ENCODE results near the gene SEMA4G. TPM values are rescaled to one million over a fixed set of nuclear protein-coding genes. Genes with fewer than 3 reads are reported as not detected.

The SEMA4G gene
- total RNA-seq, 1 experiment from 2014 or later = 8.5 TPM

GRCh38 chr10:101003639-101004206 lies 34.4 kb downstream of the SEMA4G start:
- H3K27ac Mint-ChIP-seq = no peak overlapping the region
- H3K4me3 Mint-ChIP-seq = no peak overlapping the region; a peak in 1 of 5 replicates
- Histone ChIP-seq H2BK5ac (ENCODE audit: insufficient read length, low read length) (no peak overlapping the region), H4K20me1 (ENCODE audit: control insufficient read depth, insufficient read depth, insufficient read length) (no peaks in the 10 kb centered on the region), H3K4me2 (ENCODE audit: insufficient read depth, insufficient read length, low read length) (no peak overlapping the region), H2BK120ac (ENCODE audit: low read depth, low read length, poor library complexity, severe bottlenecking) (no peak overlapping the region), H2BK20ac (ENCODE audit: low read depth, low read length, poor library complexity, severe bottlenecking) (no peak overlapping the region), H2BK12ac (ENCODE audit: insufficient read length, low read depth, low read length) (no peak overlapping the region), H3K14ac (ENCODE audit: insufficient read depth, low read length) (no peak overlapping the region), H3K56ac (ENCODE audit: insufficient read length, low read depth, low read length) (no peak overlapping the region), H4K91ac (ENCODE audit: insufficient read length, low read depth, low read length) (no peak overlapping the region), H3K79me1 (ENCODE audit: insufficient read depth, low read depth, low read length, poor library complexity, severe bottlenecking) (no peaks in the 10 kb centered on the region), H3K9ac (ENCODE audit: extremely low read depth, insufficient read length, low read length) (no peak overlapping the region), H3K18ac (ENCODE audit: insufficient read length, low read depth, low read length) (no peak overlapping the region), H2AK5ac (ENCODE audit: insufficient read length, low read length) (no peak overlapping the region), H3K79me2 (ENCODE audit: insufficient read depth, low read length) (no peaks in the 10 kb centered on the region; the same call in 1 of the 2 replicates), H2BK15ac (ENCODE audit: low read depth, low read length) (no peak overlapping the region), H4K5ac (ENCODE audit: insufficient read length, low read depth, low read length) (no peak overlapping the region), H2AFZ (ENCODE audit: low read length) (no peak overlapping the region), H3K4ac (ENCODE audit: low read depth, low read length) (no peak overlapping the region), H3K4me1 (ENCODE audit: insufficient read depth, low read length) (peaks cover under 1% of the 10 kb centered on the region; the same call in 1 of the 2 replicates), H3K23me2 (ENCODE audit: insufficient read length, low read depth, low read length, poor library complexity, severe bottlenecking) (peaks cover 16% of the 10 kb centered on the region), H3K27me3 (ENCODE audit: insufficient read depth, low read length) (no peaks in the 10 kb centered on the region), H4K8ac (replicated peaks; ENCODE audit: insufficient read length, low read depth, low read length) (no peak overlapping the region), H3K9me3 (ENCODE audit: control insufficient read depth, low read depth, low read length) (no peaks in the 10 kb centered on the region), H3T11ph (ENCODE audit: low read length) (no peak overlapping the region), H3K27ac (ENCODE audit: insufficient read length, low read depth, low read length) (no peak overlapping the region), H3K23ac (ENCODE audit: insufficient read length, low read depth, low read length) (no peak overlapping the region)
- no peak for TF ChIP-seq CTCF (conservative IDR thresholded peaks at IDR 0.05)
- no peak for DNase-seq
- H3K4me1 Mint-ChIP-seq = peaks cover 12 to 21% of the 10 kb centered on the region in 2 experiments
- peaks cover 19 to 46% (median 41%) of the 10 kb centered on the region in 3 experiments; a peak in 6 of 7 replicates for H3K36me3 Mint-ChIP-seq (ENCODE audit: insufficient read depth in 1 of 3, low read depth in 3 of 3)
- no CpG with 5 or more reads among the region's 18 CpGs for WGBS (ENCODE audit: extremely low coverage, insufficient read length, low lambda C conversion rate)
- H3K9me3 Mint-ChIP-seq = no peaks in the 10 kb centered on the region; a peak in 2 of 5 replicates
- no peaks in the 10 kb centered on the region; the same call in 1 of the 2 replicates for H3K27me3 Mint-ChIP-seq (ENCODE audit: low read depth)
